GM19351 (cell line): ENCODE data around the gene IGFBP5.

Experiments
- ATAC-seq: cut with Tn5 transposase; IDR thresholded peaks from one replicate; pipeline ENCODE4 v1.9.1; 2021; ENCODE audit warnings: mild to moderate bottlenecking, moderate library complexity; ENCODE audit not compliant: unreplicated experiment

IGFBP5 gene

GRCh38 chr2:216626168-216626874 is 69.0 kb downstream of the IGFBP5 start:
- ATAC-seq = no peak

- no peak for ATAC-seq
These were observed 71.1 kb downstream of the IGFBP5 start for GRCh38 chr2:216624251-216624650.

- ATAC-seq = no peak
These were observed 72.8 kb downstream of the IGFBP5 start for GRCh38 chr2:216622526-216622925.
